Rectal smooth muscle tissue (tissue), 1 donor: ENCODE results near the gene PIK3CG.
"Not testable (repeated sequence)": the region's sequence is repeated elsewhere in the genome, so short reads cannot be mapped to it uniquely, and the experiment has no call there.

Experiments used
- H3K27ac ChIP-seq: one replicate; pipeline ENCODE4 v1.7.0; 2013; ENCODE audit warnings: low read depth, low read length, inconsistent platforms
- H3K27me3 ChIP-seq: one replicate; pipeline ENCODE4 v1.7.0; 2013; ENCODE audit warnings: low read length; ENCODE audit not compliant: control insufficient read depth, insufficient read depth
- H3K36me3 ChIP-seq: one replicate; pipeline ENCODE4 v1.7.0; 2013; ENCODE audit warnings: low read length; ENCODE audit not compliant: control insufficient read depth, insufficient read depth
- H3K4me1 ChIP-seq: one replicate; pipeline ENCODE4 v1.7.0; 2013; ENCODE audit warnings: low read length; ENCODE audit not compliant: control insufficient read depth, insufficient read depth
- H3K4me3 ChIP-seq: one replicate; pipeline ENCODE4 v1.7.0; 2013; ENCODE audit warnings: low read length
- H3K9ac ChIP-seq: one replicate; pipeline ENCODE4 v1.7.0; 2013; ENCODE audit warnings: low read length

Gene PIK3CG

GRCh38 chr7:106840342-106840741 lies 24.7 kb upstream of the PIK3CG start:
- Histone ChIP-seq H3K9ac (no peak overlapping the region), H3K27ac (no peak overlapping the region), H3K27me3 (no peaks in the 10 kb centered on the region), H3K4me3 (no peak overlapping the region), H3K4me1 (no peaks in the 10 kb centered on the region), H3K36me3 (no peaks in the 10 kb centered on the region)

DNA sequence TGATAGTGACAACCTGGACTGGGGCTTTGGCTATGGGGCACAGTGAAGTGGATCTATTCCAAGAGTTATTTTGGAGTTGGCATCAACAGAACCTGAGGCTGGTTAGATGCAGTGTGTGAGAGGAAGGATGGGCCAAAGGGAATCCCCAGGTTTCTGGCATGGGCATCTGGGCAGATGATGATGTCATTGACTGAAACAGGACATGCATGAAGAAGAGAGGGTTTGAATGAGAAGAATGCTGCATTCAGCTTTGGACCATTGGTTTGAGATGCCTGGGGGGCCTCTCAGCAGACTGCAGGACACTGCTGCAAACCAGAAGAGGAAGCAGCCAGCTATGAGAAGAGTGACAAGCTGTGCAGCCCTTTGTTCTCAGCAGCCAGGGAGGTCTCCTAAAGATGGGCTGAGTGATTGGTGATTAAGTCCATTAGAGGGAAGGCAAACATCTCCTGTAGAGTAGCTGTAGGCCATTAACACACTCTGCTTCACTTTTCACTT lies 23.1 kb upstream of the PIK3CG start:
- no peaks in the 10 kb centered on the region for H3K36me3 ChIP-seq
- H3K27ac ChIP-seq, result no peak overlapping the region
- H3K4me3 ChIP-seq, result no peak overlapping the region
- H3K27me3 ChIP-seq, result no peaks in the 10 kb centered on the region
- H3K4me1 ChIP-seq, result no peaks in the 10 kb centered on the region
- H3K9ac ChIP-seq, result no peak overlapping the region

DNA sequence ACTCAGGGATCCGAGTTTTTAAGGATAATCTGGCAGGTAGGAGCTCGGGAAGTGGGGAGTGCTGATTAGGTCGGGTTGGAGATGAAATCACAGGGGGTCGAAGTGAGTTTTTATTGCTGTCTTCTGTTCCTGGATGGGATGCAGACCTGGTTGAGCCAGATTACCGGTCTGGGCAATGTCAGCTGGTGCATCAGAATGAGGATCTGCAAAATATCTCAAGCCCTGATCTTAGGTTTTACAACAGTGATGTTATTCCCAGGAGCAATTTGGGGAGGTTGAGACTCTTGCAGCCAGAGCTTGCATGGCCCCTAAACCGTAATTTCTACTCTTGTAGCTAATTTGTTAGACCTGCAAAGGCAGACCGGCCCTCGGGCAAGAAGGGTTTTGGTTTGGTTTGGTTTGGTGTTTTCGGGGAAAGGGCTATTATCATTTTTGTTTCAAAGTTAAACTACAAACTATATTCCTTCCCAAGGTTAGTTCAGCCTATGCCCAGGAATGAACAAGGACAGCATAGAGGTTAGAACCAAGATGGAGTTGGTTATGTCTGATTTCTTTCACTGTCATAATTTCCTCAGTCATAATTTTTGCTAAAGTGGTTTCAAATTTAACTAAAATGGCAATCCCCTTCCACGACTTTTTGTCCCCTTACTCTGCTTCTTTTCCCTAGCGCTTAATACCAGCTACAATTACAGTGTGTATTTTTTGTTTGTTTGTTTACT lies 20.6 kb upstream of the PIK3CG start:
- Histone ChIP-seq H3K27me3 (no peaks in the 10 kb centered on the region), H3K9ac (no peak overlapping the region), H3K27ac (no peak overlapping the region), H3K4me1 (no peaks in the 10 kb centered on the region), H3K36me3 (no peaks in the 10 kb centered on the region), H3K4me3 (no peak overlapping the region)

DNA sequence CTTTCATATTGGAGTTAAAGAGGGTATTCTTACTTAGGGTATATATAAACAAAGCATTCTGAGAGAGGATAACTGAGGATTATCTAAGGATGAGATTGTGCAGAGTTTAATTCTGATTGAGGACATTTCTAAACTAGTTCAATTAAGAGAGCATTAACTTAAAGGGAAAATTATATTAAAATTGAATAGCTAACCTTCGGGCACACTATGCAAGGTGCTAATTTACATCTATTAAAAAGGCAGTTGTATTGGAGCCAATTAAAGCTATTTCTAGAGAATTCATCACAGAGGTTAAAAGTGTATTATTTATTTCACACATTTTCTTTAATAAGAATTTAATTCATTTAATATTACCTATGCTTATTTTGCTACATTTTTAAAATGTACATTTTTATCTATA lies 17.0 kb upstream of the PIK3CG start:
- Histone ChIP-seq H3K27ac (no peak overlapping the region), H3K9ac (no peak overlapping the region), H3K4me1 (no peaks in the 10 kb centered on the region), H3K36me3 (no peaks in the 10 kb centered on the region), H3K4me3 (no peak overlapping the region), H3K27me3 (no peaks in the 10 kb centered on the region)

GRCh38 chr7:106848851-106849442 lies 16.1 kb upstream of the PIK3CG start:
- Histone ChIP-seq H3K27ac (no peak overlapping the region), H3K4me3 (no peak overlapping the region), H3K9ac (no peak overlapping the region), H3K4me1 (no peaks in the 10 kb centered on the region), H3K27me3 (no peaks in the 10 kb centered on the region), H3K36me3 (no peaks in the 10 kb centered on the region)

DNA sequence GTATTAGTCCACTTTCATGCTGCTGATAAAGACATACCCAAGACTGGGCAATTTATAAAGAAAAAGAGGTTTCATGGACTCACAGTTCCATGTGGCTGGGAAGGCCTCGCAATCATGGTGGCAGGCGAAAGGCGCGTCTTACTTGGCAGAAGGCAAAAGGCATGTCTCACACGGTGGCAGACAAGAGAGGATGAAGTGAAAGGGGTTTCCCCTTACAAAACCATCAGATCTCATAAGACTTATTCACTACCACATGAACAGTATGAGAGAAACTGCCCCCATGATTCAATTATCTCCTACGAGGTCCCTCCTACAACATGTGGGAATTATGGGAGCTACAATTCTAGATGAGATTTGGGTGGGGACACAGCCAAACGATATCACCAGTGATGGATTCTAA lies 13.4 kb upstream of the PIK3CG start:
- H3K4me3 ChIP-seq, H3K4me1 ChIP-seq, H3K36me3 ChIP-seq, H3K27me3 ChIP-seq, H3K9ac ChIP-seq, H3K27ac ChIP-seq: not testable (repeated sequence)

DNA sequence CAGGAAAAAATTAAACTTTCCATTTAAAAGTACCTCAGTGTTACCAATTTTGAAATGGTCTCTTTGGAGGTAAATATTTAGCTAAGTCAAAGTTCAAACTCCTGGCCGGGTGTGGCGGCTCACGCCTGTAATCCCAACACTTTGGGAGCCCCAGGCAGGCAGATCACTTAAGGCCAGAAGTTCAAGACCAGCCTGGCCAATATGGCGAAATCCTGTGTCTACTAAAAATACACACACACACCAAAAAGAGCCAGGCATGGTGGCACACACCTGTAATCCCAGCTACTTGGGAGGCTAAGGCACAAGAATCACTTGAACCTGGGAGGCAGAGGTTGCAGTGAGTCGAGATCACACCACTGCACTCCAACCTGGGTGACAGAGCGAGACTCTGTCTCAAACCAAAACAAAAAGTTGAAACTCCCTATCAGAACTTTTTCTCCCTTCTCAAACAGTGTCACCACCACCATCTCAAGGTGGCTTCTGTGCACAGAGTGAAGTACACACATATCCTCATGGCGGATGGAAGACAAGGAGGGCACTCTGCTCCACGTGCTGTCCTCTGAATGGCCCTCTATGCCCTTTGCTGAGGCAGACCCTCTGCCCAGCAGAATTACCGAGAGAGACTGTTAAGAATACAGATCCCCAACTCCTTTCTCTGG lies 11.7 kb upstream of the PIK3CG start:
- no peak overlapping the region for H3K4me3 ChIP-seq
- H3K27ac ChIP-seq, result no peak overlapping the region
- no peak overlapping the region for H3K9ac ChIP-seq
- H3K36me3 ChIP-seq, result no peaks in the 10 kb centered on the region
- no peaks in the 10 kb centered on the region for H3K4me1 ChIP-seq
- H3K27me3 ChIP-seq, result no peaks in the 10 kb centered on the region

DNA sequence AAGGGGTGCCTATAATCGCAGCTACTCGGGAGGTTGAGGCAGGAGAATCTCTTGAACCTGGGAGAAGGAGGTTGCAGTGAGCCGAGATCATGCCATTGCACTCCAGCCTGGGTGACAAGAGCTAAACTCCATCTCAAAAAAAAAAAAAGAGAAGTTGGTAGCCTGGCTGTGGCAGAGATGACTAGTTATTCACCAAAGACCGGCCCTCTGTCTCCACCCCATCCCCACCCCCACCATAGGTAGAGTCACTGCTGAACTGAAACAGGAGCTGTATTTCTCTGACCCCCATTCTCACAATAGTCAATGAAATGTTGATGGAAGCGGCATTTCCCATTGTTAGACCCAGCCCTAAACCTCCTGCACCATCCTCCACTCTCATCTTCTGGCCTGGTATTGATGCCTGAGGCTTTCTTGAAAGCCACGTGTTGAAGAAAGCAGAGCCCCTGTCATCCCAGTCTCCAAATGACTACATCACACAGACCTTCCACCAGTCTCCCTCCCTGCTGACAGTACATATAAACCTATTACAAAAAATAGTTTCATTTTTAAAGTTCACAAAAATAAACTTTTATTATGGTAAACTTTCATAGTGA lies 9.4 kb upstream of the PIK3CG start:
- Histone ChIP-seq H3K4me1 (no peaks in the 10 kb centered on the region), H3K27ac (no peak overlapping the region), H3K36me3 (no peaks in the 10 kb centered on the region), H3K27me3 (no peaks in the 10 kb centered on the region), H3K4me3 (no peak overlapping the region), H3K9ac (no peak overlapping the region)

DNA sequence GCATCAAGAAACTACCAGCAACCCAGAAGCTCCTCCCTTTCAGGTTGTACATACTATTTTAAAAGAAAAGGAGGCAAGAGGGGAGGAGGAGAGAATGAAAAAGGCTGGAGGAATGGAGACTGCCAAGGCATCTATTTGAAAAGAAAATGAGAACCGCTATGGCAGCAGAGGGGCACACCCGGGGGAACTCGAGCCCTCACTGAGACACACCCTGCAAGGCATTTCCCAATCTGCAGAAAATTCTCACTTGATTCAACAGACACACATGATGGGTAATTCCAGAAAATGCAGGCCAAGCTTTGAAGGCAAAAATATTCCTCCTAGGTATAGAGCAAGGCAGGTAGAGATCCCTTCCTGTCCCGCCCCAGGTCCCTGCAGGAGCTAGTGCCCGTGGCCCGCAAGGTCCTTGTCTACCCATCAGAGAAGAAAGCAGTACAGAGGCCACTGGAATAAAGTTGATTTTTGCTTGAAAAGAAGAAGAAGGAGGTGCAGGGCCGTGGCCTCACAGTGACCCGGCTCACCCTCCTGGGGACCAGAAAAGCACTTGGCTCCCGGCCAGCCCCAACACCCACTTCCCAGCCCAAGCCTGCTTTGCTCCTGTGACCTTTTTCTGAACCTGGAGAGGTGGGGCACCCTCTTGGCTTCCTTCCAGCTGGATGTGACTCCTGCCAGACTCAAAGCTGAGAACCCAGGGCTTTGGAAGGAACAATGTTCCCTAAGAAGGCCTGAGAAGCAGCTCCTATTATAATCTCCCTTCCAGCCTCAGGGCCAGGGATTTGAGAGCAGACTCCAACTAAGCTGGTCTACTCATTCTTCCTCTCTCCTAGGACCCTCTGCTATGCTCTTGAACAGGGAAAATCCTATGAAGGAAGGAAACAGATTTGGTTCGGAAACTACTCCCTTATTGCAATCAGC lies 6.2 kb upstream of the PIK3CG start:
- Histone ChIP-seq H3K9ac (no peak overlapping the region), H3K4me3 (no peak overlapping the region), H3K4me1 (no peaks in the 10 kb centered on the region), H3K27ac (no peak overlapping the region), H3K36me3 (no peaks in the 10 kb centered on the region), H3K27me3 (no peaks in the 10 kb centered on the region)

DNA sequence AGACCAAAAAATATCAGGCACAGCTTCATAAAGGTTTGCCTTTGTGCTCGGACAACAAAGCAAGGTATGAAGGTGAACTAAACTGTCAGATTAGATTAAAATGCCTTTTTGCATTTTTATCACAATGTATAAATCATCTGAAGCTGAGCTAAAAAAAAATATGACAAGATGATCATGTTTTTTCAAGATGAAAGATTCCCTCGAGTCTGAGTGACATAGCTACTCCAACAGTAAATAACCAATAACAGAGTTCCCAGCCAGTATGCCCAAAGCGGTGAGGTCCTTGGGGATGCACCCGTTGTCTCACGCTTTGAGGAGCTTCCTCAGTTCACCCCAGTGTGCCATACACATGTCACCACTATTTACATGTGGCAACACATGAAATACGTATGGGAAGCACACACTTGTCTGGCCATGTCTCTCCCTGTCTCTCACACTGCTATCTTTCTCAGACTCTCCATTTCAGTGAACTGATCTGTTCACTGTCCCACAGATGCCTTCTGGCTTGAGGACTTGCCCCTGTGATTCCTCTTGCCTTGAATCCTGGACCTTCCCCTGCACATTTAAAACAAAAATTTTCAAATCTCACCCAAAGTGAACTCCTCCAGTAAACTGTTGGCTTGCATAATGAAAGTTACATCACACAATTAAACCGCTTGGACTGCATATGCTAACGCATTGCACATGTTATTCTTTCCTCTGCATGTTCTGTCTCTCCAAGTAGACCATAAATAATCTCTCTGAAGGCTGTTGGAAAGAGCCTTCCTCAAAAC lies 2.6 kb upstream of the PIK3CG start:
- H3K27me3 ChIP-seq, result no peaks in the 10 kb centered on the region
- no peak overlapping the region for H3K27ac ChIP-seq
- no peak overlapping the region for H3K4me3 ChIP-seq
- no peaks in the 10 kb centered on the region for H3K36me3 ChIP-seq
- H3K4me1 ChIP-seq, result no peaks in the 10 kb centered on the region
- no peak overlapping the region for H3K9ac ChIP-seq

DNA sequence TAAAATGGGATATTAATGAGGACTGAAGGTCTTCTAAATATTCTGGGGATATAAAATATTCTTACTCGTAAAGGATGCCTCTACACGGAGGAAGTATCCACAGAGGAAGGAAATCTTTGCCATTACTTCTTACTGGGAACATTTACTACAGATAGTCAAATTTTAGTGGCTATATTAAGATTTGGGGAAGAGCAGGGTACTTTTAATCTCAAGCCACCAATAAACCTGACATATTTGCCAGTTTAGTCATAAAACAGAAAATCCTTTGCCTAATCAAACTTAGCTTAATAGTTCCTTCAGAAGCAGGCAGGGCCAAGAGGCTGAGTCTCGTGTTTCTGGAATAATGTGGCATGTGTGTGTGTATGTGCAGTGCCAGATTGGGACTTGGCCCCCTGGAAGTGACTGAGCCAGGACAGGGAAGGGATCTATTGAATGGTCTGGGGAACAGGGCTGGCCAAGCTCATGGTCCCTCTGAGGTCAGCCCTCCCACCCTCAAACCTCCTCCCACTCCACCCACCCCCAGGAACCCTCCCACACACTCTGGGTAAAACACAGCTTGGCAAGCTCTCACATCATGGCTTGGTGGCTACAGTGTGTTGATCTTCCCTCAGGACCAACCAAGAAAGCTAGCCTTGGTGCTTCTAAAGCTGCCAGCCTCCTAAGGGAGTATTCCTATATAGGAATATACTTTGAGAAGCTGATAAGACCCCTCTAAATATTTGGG lies 1.6 kb upstream of the PIK3CG start:
- H3K4me1 ChIP-seq, result no peaks in the 10 kb centered on the region
- H3K27me3 ChIP-seq, result no peaks in the 10 kb centered on the region
- H3K4me3 ChIP-seq, result no peak overlapping the region
- H3K36me3 ChIP-seq, result no peaks in the 10 kb centered on the region
- H3K27ac ChIP-seq, result no peak overlapping the region
- H3K9ac ChIP-seq, result no peak overlapping the region
